Measurements from ENCODE around the gene APOC3. TPM values are rescaled to one million over a fixed set of nuclear protein-coding genes. Genes with fewer than 3 reads are reported as not detected.

The APOC3 gene
- total and polyA plus RNA-seq, 2 donors (not counting 1 experiment from before 2014, with no cell fraction given) = not detected

- H3K4me3 ChIP-seq (replicated peaks in 1 of 4; ENCODE audit: control extremely low read depth in 1 of 4, insufficient read depth in 1 of 4, low read depth in 3 of 4, low read length in 4 of 4) = no peak overlapping the region
- no peaks in the 10 kb centered on the region for H3K9me3 ChIP-seq (ENCODE audit: control insufficient read depth, insufficient read depth, low read depth, low read length)
- TF ChIP-seq EZH2 (IDR thresholded peaks at IDR 0.05; ENCODE audit: low read length, missing control alignments) (no peak), CTCF (conservative IDR thresholded peaks at IDR 0.05 in 1 of 2, IDR thresholded peaks at IDR 0.05 in 1 of 2; ENCODE audit: low read depth in 1 of 2, low read length in 2 of 2) (no peak)
- no peak overlapping the region for H3K9ac ChIP-seq (ENCODE audit: insufficient read depth, low read length)
- H2AFZ ChIP-seq (ENCODE audit: low read length) = no peak overlapping the region
- peaks cover 20% of the 10 kb centered on the region for H3K4me1 ChIP-seq (ENCODE audit: control insufficient read depth, extremely low read depth, insufficient read depth, low read length)
- H3K27ac ChIP-seq (ENCODE audit: insufficient read depth, low read length) = no peak overlapping the region
- peaks cover 9% of the 10 kb centered on the region for H3K36me3 ChIP-seq (ENCODE audit: control insufficient read depth, insufficient read depth, low read length)
- no peaks in the 10 kb centered on the region for H4K20me1 ChIP-seq (ENCODE audit: control insufficient read depth, extremely low read depth, insufficient read depth, low read length)
- no peaks in the 10 kb centered on the region for H3K79me2 ChIP-seq (ENCODE audit: control insufficient read depth, insufficient read depth, low read length)
- H3K4me2 ChIP-seq (ENCODE audit: extremely low read depth, insufficient read depth, low read length) = no peak overlapping the region
- H3K27me3 ChIP-seq (ENCODE audit: control insufficient read depth, insufficient read depth, low read length) = no peaks in the 10 kb centered on the region
- no peak for DNase-seq (ENCODE audit: low read depth in 2 of 2)
Measured at GRCh38 chr11:116849486-116849885, 19.8 kb downstream of the APOC3 start.

GRCh38 chr11:116851626-116852025, 21.9 kb downstream of the APOC3 start:
- Histone ChIP-seq H3K27me3 (ENCODE audit: control insufficient read depth, insufficient read depth, low read length) (no peaks in the 10 kb centered on the region), H3K4me3 (replicated peaks in 1 of 4; ENCODE audit: control extremely low read depth in 1 of 4, insufficient read depth in 1 of 4, low read depth in 3 of 4, low read length in 4 of 4) (no peak overlapping the region), H3K36me3 (ENCODE audit: control insufficient read depth, insufficient read depth, low read length) (peaks cover 2% of the 10 kb centered on the region), H3K79me2 (ENCODE audit: control insufficient read depth, insufficient read depth, low read length) (no peaks in the 10 kb centered on the region), H3K9me3 (ENCODE audit: control insufficient read depth, insufficient read depth, low read depth, low read length) (no peaks in the 10 kb centered on the region), H3K4me2 (ENCODE audit: extremely low read depth, insufficient read depth, low read length) (no peak overlapping the region), H4K20me1 (ENCODE audit: control insufficient read depth, extremely low read depth, insufficient read depth, low read length) (no peaks in the 10 kb centered on the region), H3K4me1 (ENCODE audit: control insufficient read depth, extremely low read depth, insufficient read depth, low read length) (peaks cover 20% of the 10 kb centered on the region), H3K9ac (ENCODE audit: insufficient read depth, low read length) (no peak overlapping the region), H3K27ac (ENCODE audit: insufficient read depth, low read length) (no peak overlapping the region), H2AFZ (ENCODE audit: low read length) (no peak overlapping the region)
- DNase-seq (ENCODE audit: low read depth in 2 of 2) = peak in 1 of 2 donors; percentile 26
- TF ChIP-seq CTCF (conservative IDR thresholded peaks at IDR 0.05 in 1 of 2, IDR thresholded peaks at IDR 0.05 in 1 of 2; ENCODE audit: low read depth in 1 of 2, low read length in 2 of 2) = no peak
- TF ChIP-seq EZH2 (IDR thresholded peaks at IDR 0.05; ENCODE audit: low read length, missing control alignments) = no peak

- no peaks in the 10 kb centered on the region for H3K9me3 ChIP-seq (ENCODE audit: control insufficient read depth, insufficient read depth, low read depth, low read length)
- peak; percentile 56 to 65 for DNase-seq (ENCODE audit: low read depth in 2 of 2)
- peaks cover 20% of the 10 kb centered on the region for H3K4me1 ChIP-seq (ENCODE audit: control insufficient read depth, extremely low read depth, insufficient read depth, low read length)
- H3K27ac ChIP-seq (ENCODE audit: insufficient read depth, low read length) = peak overlapping the region; percentile 48
- no peaks in the 10 kb centered on the region for H3K79me2 ChIP-seq (ENCODE audit: control insufficient read depth, insufficient read depth, low read length)
- H3K4me3 ChIP-seq (replicated peaks in 1 of 4; ENCODE audit: control extremely low read depth in 1 of 4, insufficient read depth in 1 of 4, low read depth in 3 of 4, low read length in 4 of 4) = no peak overlapping the region
- H3K4me2 ChIP-seq (ENCODE audit: extremely low read depth, insufficient read depth, low read length) = peak overlapping the region; percentile 28
- H4K20me1 ChIP-seq (ENCODE audit: control insufficient read depth, extremely low read depth, insufficient read depth, low read length) = no peaks in the 10 kb centered on the region
- H3K27me3 ChIP-seq (ENCODE audit: control insufficient read depth, insufficient read depth, low read length) = no peaks in the 10 kb centered on the region
- peaks cover under 1% of the 10 kb centered on the region for H3K36me3 ChIP-seq (ENCODE audit: control insufficient read depth, insufficient read depth, low read length)
- TF ChIP-seq CTCF (conservative IDR thresholded peaks at IDR 0.05 in 1 of 2, IDR thresholded peaks at IDR 0.05 in 1 of 2; ENCODE audit: low read depth in 1 of 2, low read length in 2 of 2) (no peak), EZH2 (IDR thresholded peaks at IDR 0.05; ENCODE audit: low read length, missing control alignments) (no peak)
- H2AFZ ChIP-seq (ENCODE audit: low read length) = no peak overlapping the region
- H3K9ac ChIP-seq (ENCODE audit: insufficient read depth, low read length) = no peak overlapping the region
Measured at GRCh38 chr11:116852261-116853031, 22.7 kb downstream of the APOC3 start.

Data from fibroblast of lung (primary cell).